Epidermal melanocyte (primary cell): ENCODE data around the gene PKD2.

Experiments
- DNase-seq: peaks from one replicate; pipeline ENCODE4 v3.0.0; 2011; ENCODE audit warnings: low spot score; ENCODE audit not compliant: insufficient read length

PKD2 gene

GRCh38 chr4:88007304-88008121 lies at the start of gene PKD2:
Gene PKD2, plus strand, starts transcription at chr4:88007635. Its CDS starts 99 bp downstream, at chr4:88007734.
- DNase-seq = peak; percentile 52

- no peak for DNase-seq
These were observed 45.4 kb upstream of the PKD2 start for GRCh38 chr4:87961993-87962392.

GRCh38 chr4:87962398-87963146 lies 44.9 kb upstream of the PKD2 start:
- no peak for DNase-seq

GRCh38 chr4:87965501-87965975 lies 41.9 kb upstream of the PKD2 start:
- DNase-seq = no peak

GRCh38 chr4:87966095-87966496 lies 41.3 kb upstream of the PKD2 start:
- no peak for DNase-seq

- no peak for DNase-seq
These were observed 40.2 kb upstream of the PKD2 start for GRCh38 chr4:87967193-87967592.

- DNase-seq = no peak
These were observed 37.3 kb upstream of the PKD2 start for GRCh38 chr4:87970121-87970520.

GRCh38 chr4:87971866-87972265 lies 35.6 kb upstream of the PKD2 start:
- DNase-seq = no peak

- DNase-seq = no peak
These were observed 33.9 kb upstream of the PKD2 start for GRCh38 chr4:87973283-87974169.

GRCh38 chr4:87974856-87975462 lies 32.5 kb upstream of the PKD2 start:
- no peak for DNase-seq

- DNase-seq = no peak
These were observed 32.0 kb upstream of the PKD2 start, which contains the start of gene SPP1 for GRCh38 chr4:87975466-87975865. Gene SPP1, plus strand, starts transcription at chr4:87975714. Its CDS starts 1,182 bp downstream, at chr4:87976896.

- no peak for DNase-seq
These were observed 29.7 kb upstream of the PKD2 start for GRCh38 chr4:87977521-87978278.

GRCh38 chr4:87978681-87979080 lies 28.8 kb upstream of the PKD2 start:
- no peak for DNase-seq

- no peak for DNase-seq
These were observed 27.6 kb upstream of the PKD2 start for GRCh38 chr4:87979810-87980209.

GRCh38 chr4:87981486-87981885 lies 25.9 kb upstream of the PKD2 start:
- DNase-seq = no peak

- DNase-seq = no peak
These were observed 25.4 kb upstream of the PKD2 start for GRCh38 chr4:87982036-87982435.

GRCh38 chr4:87982446-87983010 lies 24.9 kb upstream of the PKD2 start:
- DNase-seq = no peak

- DNase-seq = no peak
These were observed 23.4 kb upstream of the PKD2 start for GRCh38 chr4:87983996-87984395.

- no peak for DNase-seq
These were observed 22.1 kb upstream of the PKD2 start for GRCh38 chr4:87985097-87985886.
